ENCODE data around the gene NOL4L. TPM values are rescaled to one million over a fixed set of nuclear protein-coding genes. Genes with fewer than 3 reads are reported as not detected.
A peak's percentile ranks its signal among the peaks of the same experiment; 100 is the strongest.
"Not testable (repeated sequence)": the region's sequence is repeated elsewhere in the genome, so short reads cannot be mapped to it uniquely, and the experiment has no call there.

Gene NOL4L
- total RNA-seq, 1 donor from 2014 or later: 11.9 TPM

DNA sequence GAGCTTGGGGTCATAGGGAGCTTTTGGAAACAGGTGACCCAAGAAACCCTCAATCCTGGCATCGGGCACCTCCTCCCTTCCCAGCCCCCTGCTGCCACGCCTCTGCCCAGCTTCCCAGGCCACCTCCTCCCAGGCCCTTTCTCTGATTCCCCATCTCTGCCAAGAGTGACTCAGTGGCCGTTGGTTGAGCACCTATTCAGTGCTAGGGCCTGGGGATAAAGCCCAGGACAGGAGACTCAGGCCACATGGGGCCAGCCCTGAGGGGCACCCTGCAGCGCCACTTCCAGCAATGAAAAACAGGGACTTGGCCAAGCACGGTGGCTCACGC lies 116.9 kb downstream of the NOL4L start:
- Mint-ChIP-seq H3K4me1 (peaks cover 35% of the 10 kb centered on the region), H3K9me3 (no peaks in the 10 kb centered on the region), H3K27me3 (ENCODE audit: insufficient read depth, low read depth) (peaks cover 4% of the 10 kb centered on the region), H3K36me3 (peaks cover 14% of the 10 kb centered on the region), H3K27ac (no peak overlapping the region), H3K4me3 (no peak overlapping the region)
- H3K27ac ChIP-seq: no peak overlapping the region
- H4K20me1 ChIP-seq (ENCODE audit: low read depth): peaks cover 85% of the 10 kb centered on the region
- H3K27me3 ChIP-seq: no peaks in the 10 kb centered on the region
- no peaks in the 10 kb centered on the region for H3K9me3 ChIP-seq (ENCODE audit: low read depth)
- H3K36me3 ChIP-seq: no peaks in the 10 kb centered on the region
- H3K79me2 ChIP-seq (ENCODE audit: low read depth): peaks cover 20% of the 10 kb centered on the region
- TF ChIP-seq EZH2phosphoT487 (IDR thresholded peaks at IDR 0.05): no peak
- TF ChIP-seq EZH2 (IDR thresholded peaks at IDR 0.05): no peak
- TF ChIP-seq CTCF (IDR thresholded peaks at IDR 0.05): no peak
- H3K4me3 ChIP-seq: no peak overlapping the region
- peaks cover 9% of the 10 kb centered on the region for H3F3A ChIP-seq (ENCODE audit: low read depth)
- H3K9ac ChIP-seq: no peak overlapping the region
- H2AFZ ChIP-seq (replicated peaks): no peak overlapping the region
- H3K4me1 ChIP-seq: peaks cover 22% of the 10 kb centered on the region
- H3K4me2 ChIP-seq: no peak overlapping the region
- no peak for DNase-seq (ENCODE audit: low spot score)

DNA sequence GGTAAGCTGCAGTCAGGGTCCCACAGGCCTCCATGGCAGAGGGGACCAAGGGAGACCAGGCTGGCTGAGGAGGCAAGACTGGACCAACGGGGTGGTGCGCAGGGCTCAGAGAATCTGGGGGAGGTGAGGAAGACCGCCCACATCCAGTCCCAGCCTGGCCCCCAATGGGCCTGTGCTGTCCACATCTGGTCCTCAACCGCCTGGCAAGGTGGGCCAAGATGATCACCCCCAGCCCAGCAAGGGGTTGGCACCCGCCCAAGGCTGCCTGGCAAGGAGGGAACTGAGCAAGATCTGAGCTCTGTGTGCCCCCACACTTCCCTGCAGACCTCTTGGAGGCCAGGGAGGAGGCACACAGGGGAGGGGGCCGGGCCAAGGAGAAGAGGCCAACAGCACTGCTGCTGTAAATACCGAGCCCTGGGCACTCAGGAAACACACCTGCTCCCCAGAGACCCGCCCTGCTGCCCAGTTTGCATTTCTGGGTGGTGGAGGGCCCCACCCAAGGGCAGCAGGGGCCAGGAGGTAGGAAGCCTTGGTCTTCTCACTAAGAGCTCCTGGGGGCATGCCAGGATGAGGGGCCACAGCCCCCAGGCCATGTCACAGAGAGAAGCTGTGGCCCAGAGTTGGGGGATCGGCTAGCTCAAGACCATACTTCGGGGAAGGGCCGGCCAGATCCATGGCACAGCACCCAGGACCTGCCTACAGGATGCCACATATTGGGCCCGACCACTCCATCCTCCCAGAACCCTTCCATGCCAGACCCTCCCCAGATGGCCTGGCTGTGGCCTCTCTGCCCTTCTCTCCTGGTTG lies 117.4 kb downstream of the NOL4L start:
- Histone ChIP-seq H3K79me2 (ENCODE audit: low read depth) (peaks cover 14% of the 10 kb centered on the region), H3K4me3 (no peak overlapping the region), H3K4me1 (peaks cover 18% of the 10 kb centered on the region), H3K36me3 (no peaks in the 10 kb centered on the region), H3K4me2 (no peak overlapping the region), H4K20me1 (ENCODE audit: low read depth) (peaks cover 82% of the 10 kb centered on the region), H3K9me3 (ENCODE audit: low read depth) (no peaks in the 10 kb centered on the region), H2AFZ (replicated peaks) (no peak overlapping the region), H3K27me3 (no peaks in the 10 kb centered on the region), H3F3A (ENCODE audit: low read depth) (peaks cover 4% of the 10 kb centered on the region), H3K27ac (no peak overlapping the region), H3K9ac (no peak overlapping the region)
- no peak for DNase-seq (ENCODE audit: low spot score)
- Mint-ChIP-seq H3K27me3 (ENCODE audit: insufficient read depth, low read depth) (peaks cover 4% of the 10 kb centered on the region), H3K4me1 (peaks cover 31% of the 10 kb centered on the region), H3K27ac (no peak overlapping the region), H3K9me3 (no peaks in the 10 kb centered on the region), H3K4me3 (no peak overlapping the region), H3K36me3 (peaks cover 14% of the 10 kb centered on the region)
- TF ChIP-seq EZH2 (IDR thresholded peaks at IDR 0.05) (no peak), CTCF (IDR thresholded peaks at IDR 0.05) (no peak), EZH2phosphoT487 (IDR thresholded peaks at IDR 0.05) (no peak)

DNA sequence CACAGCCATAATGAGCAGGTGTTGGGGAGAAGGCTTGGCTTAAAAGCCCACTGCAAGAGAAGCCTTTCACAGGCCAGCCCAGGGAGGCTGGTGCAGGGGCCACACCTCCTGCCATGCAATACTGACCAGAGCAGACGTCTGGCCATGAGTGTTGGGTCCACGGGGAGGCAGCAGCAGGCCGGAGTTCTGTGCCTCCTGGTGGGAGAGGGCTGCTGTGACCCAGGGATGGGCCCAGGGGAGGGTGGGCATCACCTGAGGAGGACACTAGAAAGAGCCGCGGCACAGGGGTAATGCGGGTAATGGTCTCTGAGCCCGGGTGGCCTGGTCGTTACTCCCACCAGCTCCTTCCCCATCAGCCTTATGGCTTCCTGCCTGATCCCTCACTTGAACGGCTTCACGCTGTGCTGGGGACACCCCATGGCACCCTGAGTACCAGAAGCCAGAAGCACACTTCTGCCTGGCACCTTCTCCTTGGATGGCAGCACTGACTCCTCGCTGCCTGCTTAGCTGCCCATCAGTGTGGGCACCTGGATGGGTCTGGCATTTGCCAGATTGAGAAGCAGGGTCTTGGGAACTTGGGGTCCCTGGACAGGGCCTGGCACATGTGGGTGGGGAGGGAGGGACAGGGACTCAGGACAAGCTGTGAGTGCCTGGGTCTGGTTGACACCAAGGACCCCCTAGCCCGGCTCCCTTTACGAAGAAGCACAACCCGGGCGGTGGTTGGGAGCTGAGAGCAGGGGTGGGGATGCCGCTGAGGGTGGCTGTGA lies 118.2 kb downstream of the NOL4L start:
- no peak overlapping the region for H3K4me3 ChIP-seq
- DNase-seq (ENCODE audit: low spot score): no peak
- H3K79me2 ChIP-seq (ENCODE audit: low read depth): peaks cover 9% of the 10 kb centered on the region
- TF ChIP-seq CTCF (IDR thresholded peaks at IDR 0.05) (no peak), EZH2phosphoT487 (IDR thresholded peaks at IDR 0.05) (no peak), EZH2 (IDR thresholded peaks at IDR 0.05) (no peak)
- H3K9me3 Mint-ChIP-seq: no peaks in the 10 kb centered on the region
- peaks cover 82% of the 10 kb centered on the region for H4K20me1 ChIP-seq (ENCODE audit: low read depth)
- H3K4me3 Mint-ChIP-seq: no peak overlapping the region
- no peaks in the 10 kb centered on the region for H3K27me3 ChIP-seq
- H3K4me2 ChIP-seq: no peak overlapping the region
- H3K9me3 ChIP-seq (ENCODE audit: low read depth): no peaks in the 10 kb centered on the region
- no peak overlapping the region for H3K27ac Mint-ChIP-seq
- no peaks in the 10 kb centered on the region for H3K36me3 ChIP-seq
- peaks cover 4% of the 10 kb centered on the region for H3K27me3 Mint-ChIP-seq (ENCODE audit: insufficient read depth, low read depth)
- H3K4me1 Mint-ChIP-seq: peaks cover 31% of the 10 kb centered on the region
- peaks cover 16% of the 10 kb centered on the region for H3K4me1 ChIP-seq
- no peak overlapping the region for H3K9ac ChIP-seq
- H3K36me3 Mint-ChIP-seq: peaks cover 12% of the 10 kb centered on the region
- no peak overlapping the region for H3K27ac ChIP-seq
- no peak overlapping the region for H2AFZ ChIP-seq (replicated peaks)
- H3F3A ChIP-seq (ENCODE audit: low read depth): peaks cover 4% of the 10 kb centered on the region

- peaks cover 26% of the 10 kb centered on the region for H3K4me1 Mint-ChIP-seq
- H2AFZ ChIP-seq (replicated peaks); H3K9me3 Mint-ChIP-seq; H3K4me2 ChIP-seq; H3K36me3 Mint-ChIP-seq; H3K4me3 ChIP-seq; H3K27ac Mint-ChIP-seq; H3K36me3 ChIP-seq; H3K4me3 Mint-ChIP-seq; H3F3A ChIP-seq (ENCODE audit: low read depth); H3K9ac ChIP-seq; H3K27me3 Mint-ChIP-seq (ENCODE audit: insufficient read depth, low read depth); H3K9me3 ChIP-seq (ENCODE audit: low read depth); DNase-seq (ENCODE audit: low spot score); H3K27me3 ChIP-seq; H3K79me2 ChIP-seq (ENCODE audit: low read depth): not testable (repeated sequence)
- Histone ChIP-seq H4K20me1 (ENCODE audit: low read depth) (peaks cover 77% of the 10 kb centered on the region), H3K27ac (peak overlapping the region; percentile 28), H3K4me1 (peaks cover 16% of the 10 kb centered on the region)
Measured at GRCh38 chr20:32465901-32466675, 119.0 kb downstream of the NOL4L start.

All from neural progenitor cell (in vitro differentiated cells).